SK-N-MC (cell line): ENCODE results near the gene ATF3.

Experiments used
- EZH2 ChIP-seq: fragments of 200-600 bp; sonication (generic); IDR thresholded peaks from one replicate; pipeline ENCODE4 v1.6.1; 2017; ENCODE audit warnings: antibody characterized with exemption
- POLR2AphosphoS5 ChIP-seq: IDR thresholded peaks from 2 replicates; pipeline ENCODE4 v1.6.1; 2012; ENCODE audit warnings: mild to moderate bottlenecking, low read depth, low read length, borderline replicate concordance

DNA sequence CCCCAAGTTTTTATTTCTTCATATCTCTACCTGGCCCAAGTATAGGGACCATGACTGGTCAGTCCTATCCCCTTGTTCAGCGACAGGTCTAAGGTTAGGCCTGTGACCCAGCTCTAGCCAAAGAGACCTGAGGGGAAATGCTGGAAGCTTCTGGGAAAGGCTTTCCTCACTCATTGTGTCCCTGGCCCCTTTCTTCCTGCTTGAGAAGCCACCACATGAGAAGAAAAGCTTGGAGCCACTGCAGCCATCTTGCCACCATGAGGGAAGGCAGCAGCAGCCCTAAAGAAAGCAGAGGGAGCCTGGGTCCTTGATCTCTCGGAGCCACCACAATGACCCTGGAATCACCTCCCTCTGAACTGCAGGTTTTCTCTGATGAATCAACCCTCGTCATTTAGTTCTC lies 43.4 kb downstream of the ATF3 start:
- TF ChIP-seq POLR2AphosphoS5 (no peak), EZH2 (no peak)
